ENCODE results near the gene PIH1D1.

Gene PIH1D1

DNA sequence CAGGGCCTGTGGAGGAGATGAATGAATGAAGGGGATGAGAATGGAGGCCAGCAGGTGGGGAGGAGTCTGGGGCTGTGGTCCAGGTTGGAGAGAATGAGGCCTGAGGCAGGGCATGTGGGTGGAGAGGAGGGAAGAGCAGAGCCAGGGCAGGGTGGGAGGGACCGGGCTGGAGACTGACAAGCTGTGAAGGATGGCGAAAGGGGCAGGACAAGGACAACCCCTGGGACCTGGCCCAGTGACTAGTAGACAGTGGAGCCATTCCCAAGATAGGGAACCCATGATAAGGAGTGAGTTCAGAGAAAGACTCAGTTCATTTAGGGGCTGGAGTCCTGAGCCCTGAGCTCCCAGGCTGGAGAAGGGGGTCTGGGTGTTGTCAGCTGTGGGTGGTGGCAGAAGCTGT lies 31.4 kb downstream of the PIH1D1 start:
- FAIRE-seq: no peak
- no peak for DNase-seq (ENCODE audit: low spot score)

DNA sequence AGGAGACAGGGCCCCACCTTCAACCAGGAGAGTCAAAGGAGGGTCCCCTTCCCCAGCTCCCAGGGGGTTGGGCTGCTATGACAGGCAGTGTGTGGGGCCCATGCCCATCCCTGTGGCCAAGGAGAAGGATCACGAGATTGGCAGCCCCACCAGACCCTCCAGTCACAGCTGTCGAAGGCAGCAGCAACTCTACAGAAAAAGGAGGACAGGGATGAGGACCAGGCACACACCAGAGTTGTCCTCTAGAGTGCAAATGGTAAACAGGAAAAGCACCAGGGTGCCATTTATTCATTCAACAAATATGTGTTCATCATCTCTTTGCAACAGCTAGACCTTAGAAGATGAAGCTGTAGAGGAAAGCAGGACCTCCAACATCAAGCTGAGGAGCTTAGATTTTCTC lies 32.4 kb downstream of the PIH1D1 start:
- DNase-seq (ENCODE audit: low spot score) (no peak), FAIRE-seq (no peak)

DNA sequence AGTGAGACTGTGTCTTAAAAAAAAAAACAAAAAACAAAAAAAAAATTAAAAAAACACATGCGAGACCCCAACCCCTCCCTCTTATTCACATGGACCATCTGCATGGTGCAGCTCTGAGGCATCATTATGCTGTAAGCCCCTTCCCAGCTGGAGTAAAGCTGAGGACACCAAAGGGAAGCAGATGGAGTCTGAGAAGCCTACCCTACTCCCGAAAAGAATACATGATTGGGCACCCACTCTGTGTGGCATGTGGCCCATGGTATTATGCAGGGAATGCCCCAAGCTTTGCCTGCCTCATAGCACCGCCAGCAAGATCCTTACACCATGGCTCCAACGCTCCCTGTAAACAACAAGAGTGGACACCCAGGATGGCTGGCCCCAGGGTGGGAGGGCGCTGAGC lies 33.1 kb downstream of the PIH1D1 start:
- DNase-seq (ENCODE audit: low spot score) (no peak), FAIRE-seq (no peak)

DNA sequence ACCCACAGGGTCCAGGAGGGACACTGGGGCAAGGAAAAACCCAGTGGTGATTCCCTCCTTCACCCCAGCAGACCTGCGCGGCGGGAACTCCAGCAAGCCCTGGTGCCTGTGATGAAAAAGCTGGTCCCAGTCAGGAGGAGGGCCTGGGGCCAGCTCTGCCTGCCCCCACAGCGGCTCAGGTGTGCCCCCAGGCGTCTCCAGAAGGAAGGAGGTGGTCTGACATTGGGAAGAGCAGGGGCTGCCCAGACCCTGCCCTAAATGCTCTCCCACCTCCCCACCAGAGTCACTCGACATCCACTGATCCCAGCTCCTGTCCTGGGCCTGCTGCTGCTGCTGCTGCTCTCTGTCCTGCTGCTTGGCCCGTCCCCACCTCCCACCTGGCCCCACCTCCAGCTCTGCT lies 34.5 kb downstream of the PIH1D1 start:
- DNase-seq (ENCODE audit: low spot score) (no peak), FAIRE-seq (no peak)

DNA sequence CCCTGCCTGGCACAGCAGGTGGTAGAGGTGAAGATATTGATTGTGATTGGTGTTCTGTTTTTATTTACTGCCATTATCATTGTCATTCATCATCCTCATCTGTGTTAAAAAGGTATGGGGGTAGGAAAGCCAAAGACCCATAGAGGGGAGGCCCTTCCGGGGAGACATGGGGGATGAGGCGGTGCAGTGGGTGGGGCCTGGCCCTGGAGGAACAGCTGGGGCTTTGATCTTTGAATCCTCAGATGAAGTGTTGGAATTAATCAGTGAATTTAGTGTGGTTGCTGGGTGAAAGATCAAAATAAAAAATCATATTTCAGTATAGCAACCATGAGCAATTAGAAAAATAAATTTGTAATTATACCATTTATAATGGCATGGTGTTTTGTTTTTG lies 35.8 kb downstream of the PIH1D1 start:
- no peak for DNase-seq (ENCODE audit: low spot score)
- FAIRE-seq: no peak

DNA sequence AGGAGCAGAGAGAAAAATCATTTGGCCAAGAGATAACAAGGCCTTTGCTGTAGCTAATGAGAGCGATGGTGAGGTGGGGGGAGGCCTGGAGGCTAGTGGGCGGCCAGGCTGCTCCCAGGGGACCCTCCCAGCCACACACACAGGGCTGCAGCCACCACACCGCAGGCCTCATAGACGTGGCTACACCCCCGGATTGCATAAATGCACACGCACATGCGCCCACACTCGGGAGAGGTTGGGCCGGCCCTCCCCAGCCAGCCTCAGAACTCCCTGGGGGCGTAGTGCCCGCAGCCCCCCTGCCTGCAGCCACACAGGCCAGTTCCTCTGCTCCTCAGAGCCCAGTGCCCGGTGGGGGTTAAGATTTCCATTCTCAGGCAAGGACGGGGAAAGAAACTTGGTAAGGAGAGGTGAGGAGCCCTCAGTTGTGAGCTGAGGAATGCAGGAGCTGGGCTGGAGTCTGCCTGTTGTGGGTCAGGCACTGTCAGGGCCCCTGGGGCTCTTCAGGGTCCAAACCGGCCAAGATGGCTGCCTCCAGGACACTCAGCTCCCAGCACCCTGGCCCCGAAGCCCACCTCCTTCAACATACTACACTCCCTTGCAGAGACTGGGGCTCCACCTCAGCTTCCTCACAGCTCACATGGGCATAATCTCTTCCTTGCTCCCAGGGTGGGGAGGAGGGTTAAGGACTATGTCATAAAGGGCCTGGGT lies 36.4 kb downstream of the PIH1D1 start:
- DNase-seq (ENCODE audit: low spot score): no peak
- no peak for FAIRE-seq

DNA sequence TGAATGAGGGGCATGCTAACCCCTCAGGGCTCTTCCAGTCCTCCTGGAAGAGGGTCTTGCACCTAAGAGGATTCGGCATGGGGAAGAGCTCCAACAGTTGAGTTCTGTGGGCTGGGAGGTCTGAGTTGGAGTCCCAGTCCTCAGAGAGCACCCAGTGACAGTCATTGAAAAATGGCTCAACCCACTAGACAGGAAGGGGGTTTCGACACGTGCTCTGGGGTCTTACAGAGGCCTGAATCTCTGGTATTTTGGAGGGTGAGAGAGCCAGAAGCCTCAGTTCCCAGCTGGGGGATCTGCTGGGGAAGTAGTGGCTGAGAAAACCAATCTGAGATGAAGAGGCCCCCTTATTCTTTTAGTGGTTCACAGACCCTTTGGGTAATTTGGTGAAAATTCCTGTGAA lies 37.4 kb downstream of the PIH1D1 start:
- DNase-seq (ENCODE audit: low spot score) (no peak), FAIRE-seq (no peak)

DNA sequence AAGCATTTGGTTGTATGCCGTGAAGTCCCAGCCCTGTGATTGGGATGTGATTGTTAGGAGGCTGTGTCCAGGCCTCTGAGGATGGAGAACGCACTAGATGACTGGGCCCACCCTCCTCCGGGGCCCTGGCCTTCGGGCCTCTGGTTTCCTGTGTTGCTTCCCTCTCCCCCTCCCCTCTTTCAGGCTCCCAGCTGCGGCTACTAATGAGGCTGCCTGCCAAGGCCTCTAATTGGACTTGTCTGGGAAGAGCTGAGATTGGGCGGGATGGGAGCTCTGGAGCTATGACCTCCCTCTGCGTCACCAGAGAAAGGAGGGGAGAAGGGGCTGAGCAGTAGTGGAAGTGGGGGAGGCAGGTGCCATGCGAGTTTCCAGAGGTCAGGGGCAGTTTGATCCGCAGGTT lies 38.3 kb downstream of the PIH1D1 start:
- DNase-seq (ENCODE audit: low spot score) (no peak), FAIRE-seq (no peak)

DNA sequence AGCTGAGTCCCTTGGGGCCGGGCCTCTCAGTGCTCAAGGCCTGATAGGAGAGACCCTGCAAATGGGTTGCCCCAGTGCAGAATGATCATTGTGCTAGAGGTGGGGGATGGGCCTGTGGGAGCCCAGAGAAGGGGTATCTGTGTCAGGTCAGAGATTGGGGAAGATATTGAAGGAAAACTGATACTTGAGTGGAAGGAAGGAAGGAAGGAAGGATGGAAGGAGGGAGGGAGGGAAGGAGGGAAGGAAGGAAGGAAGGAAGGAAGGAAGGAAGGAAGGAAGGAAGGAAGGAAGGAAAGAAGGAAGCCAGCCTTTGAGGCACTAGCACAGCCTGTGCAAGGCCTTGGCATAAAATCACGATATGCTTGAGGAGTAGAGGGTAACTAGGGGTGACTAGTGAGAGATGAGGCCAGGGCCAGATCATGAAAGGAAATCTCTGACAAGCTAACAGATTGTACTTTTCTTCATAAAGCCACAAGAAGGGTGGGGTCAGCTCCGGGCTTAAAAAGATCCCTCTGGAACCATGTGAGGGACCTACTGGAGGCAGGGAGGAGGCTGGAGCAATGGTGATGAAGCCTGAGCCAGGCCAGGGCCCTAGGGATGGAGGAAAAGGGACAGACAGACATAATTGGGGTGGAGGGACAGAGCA lies 39.8 kb downstream of the PIH1D1 start:
- DNase-seq (ENCODE audit: low spot score): no peak
- FAIRE-seq: no peak

DNA sequence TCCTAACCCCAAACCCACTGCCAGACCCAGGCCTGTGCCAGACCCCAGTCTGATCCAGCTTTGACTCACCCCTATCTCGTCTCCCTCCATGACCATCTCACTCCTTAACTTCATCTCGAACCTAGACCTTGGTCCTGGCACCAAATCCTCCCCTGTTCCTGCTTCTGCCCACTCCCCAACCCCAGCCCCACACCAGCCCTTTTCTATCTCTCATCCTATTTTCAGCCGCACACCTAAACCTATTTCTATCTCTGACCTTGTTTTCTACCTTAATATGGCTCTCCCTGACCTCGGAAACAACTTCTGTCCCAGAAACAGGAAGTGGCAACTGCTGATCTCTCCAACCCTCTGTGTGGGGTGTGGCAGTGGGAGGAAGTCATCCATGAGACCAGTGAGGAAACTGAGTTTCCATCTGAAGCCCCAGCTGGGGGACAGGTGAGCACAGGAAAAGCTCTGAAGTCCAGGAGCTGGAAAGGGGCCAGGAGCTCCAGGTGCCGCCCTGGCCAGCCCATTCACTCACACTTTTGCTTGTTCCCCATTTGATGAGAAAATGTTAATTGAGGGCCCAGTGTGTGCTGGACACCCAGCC lies 42.1 kb downstream of the PIH1D1 start:
- FAIRE-seq (no peak), DNase-seq (ENCODE audit: low spot score) (no peak)

DNA sequence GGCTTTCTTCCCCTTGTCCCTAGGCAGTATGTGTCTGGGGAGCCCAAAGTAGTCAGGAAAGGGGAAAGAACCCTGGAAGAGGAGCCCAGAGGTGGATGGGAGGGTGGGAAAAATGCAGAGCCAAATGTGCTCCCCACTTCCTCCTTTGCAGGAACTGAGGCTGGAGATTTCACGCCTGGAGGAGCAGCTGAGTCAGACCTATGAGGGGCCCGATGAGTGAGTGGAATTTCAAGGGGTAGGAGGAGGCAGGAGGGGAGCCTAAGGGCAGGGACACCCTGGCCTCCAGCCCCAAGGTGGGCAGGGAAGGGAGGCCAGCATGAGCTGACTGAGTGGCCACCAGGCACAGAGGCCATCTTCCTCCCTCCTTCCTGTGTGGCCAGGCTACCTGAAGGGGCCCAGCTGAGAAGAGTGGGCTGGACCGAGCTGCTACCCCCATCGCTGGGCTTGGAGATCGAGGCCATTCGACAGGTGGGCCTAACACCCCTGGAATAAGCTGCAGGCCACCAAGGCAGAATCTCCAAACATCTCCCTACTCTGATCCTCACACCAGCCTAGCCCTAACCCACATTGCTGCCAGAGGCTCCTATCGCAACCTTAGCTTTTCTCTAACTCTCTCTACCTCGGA lies 42.7 kb downstream of the PIH1D1 start:
- FAIRE-seq (no peak), DNase-seq (ENCODE audit: low spot score) (no peak)

DNA sequence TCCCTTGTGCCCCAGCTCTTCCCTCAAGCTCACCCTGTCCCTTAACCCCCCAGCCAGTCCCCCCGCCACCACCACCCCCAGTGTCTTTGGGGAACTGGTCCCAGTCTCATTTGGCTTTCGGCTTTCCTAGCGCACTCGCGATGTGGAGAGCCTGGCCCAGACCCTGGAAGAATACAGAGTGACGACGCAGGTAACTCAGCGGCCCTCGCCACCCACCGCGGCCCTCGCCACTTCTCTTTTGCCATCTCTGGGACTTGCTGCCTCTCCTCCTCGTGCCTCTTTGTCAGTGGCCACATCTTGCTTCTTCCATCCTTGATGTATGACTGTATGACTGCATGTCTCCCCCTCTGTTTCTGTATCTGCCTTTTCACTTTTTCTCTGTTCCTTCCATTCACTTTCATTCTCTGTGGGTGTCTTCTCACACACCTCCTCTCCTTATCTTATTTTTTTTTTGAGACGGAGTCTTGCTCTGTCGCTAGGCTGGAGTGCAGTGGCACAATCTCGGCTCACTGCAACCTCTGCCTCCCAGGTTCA lies 44.1 kb downstream of the PIH1D1 start:
- no peak for FAIRE-seq
- DNase-seq (ENCODE audit: low spot score): no peak

DNA sequence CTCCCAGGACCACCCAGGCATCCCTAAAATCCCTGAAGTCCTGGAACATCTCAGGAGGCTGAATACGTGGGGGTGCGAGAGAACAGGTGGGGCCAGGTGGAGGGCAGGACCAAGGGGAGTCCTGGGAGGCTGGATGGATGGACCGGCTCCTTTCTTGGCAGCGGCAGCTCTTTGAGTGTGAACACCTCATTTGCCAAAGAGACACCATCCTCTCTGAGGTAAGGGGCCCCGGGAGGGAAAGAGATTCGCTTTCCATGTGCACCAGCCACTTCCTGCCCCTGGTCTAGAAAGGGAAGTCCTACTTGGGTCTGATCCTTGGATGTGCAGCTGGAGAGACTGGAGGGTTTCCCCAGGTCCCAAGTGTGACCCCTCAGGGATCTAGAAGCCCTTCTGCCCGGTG lies 44.5 kb downstream of the PIH1D1 start:
- no peak for FAIRE-seq
- no peak for DNase-seq (ENCODE audit: low spot score)

DNA sequence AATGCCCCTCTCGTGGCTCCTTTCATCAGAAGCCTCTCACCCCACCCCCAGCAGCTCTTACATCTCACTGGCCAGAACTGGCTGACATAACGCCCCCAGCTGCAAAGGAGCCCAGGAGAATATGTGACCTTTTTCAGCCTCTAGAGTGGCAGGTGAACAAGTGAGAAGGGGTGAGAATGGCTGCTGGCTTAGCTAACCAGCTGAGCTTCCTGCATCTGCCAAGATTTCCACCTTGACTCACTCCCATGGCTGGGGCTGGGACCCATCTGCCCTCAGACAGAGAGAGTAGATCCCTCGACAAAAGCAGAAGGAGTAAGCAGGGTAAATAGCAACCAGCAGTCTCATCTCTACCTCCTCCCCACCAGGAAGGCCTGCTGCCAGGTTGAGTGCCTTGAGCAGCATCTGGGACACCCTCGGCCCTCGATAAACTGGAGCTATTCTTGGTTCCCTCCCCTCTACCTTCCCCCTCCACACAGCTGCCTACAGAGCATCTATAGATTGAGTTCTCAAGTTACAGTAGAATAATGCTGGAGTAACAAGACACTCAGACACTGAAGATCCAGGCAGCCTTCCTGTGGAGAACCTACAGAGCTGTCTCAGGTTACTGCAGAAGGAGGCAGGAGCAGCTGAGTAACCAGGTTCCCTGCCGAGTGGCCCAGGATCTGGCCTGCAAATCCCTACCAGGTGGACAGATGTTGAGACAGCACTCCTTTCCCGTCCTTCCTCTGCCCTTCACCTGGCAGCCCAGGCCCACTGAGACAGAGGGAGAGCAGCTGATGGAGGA lies 48.0 kb downstream of the PIH1D1 start:
- DNase-seq (ENCODE audit: low spot score): no peak
- FAIRE-seq: no peak

DNA sequence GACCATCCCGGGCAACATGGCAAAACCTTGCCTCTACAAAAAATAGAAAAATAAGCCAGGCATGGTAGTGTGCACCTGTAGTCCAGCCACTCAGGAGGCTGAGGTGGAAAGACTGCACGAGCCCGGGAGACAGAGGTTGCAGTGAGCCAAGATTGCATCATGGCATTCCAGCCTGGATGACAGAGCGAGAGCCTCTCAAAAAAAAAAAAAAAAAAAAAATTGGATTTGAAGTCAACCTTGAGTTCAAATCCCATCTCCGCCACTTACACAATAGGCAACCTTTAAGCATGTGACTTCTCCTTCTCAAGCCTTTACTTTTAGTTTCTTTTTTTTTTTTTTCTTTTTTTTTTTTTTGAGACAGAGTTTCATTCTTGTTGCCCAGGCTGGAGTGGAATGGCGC lies 51.6 kb downstream of the PIH1D1 start:
- DNase-seq (ENCODE audit: low spot score): no peak

DNA sequence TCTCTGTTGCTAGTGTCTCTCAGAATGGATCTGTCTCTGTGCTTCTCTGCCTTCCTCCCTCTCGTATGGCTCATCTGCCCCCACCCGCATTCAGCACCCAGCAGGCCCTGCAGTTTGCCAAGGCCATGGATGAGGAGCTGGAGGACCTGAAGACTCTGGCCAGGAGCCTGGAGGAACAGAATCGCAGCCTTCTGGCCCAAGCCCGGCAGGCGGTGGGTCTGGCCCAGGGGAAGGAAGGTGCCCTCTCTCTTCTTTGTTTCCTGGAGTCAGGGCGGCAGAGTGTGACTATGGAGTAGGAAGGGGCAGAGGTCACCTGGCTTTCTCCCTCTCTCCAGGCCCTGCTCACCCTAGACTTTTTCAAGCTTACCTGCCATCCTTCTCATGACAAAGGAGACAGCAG lies 52.7 kb downstream of the PIH1D1 start:
- DNase-seq (ENCODE audit: low spot score) (no peak), FAIRE-seq (no peak)

More for the DNA sequence above, 51.6 kb downstream of the PIH1D1 start:
- FAIRE-seq: no peak

DNA sequence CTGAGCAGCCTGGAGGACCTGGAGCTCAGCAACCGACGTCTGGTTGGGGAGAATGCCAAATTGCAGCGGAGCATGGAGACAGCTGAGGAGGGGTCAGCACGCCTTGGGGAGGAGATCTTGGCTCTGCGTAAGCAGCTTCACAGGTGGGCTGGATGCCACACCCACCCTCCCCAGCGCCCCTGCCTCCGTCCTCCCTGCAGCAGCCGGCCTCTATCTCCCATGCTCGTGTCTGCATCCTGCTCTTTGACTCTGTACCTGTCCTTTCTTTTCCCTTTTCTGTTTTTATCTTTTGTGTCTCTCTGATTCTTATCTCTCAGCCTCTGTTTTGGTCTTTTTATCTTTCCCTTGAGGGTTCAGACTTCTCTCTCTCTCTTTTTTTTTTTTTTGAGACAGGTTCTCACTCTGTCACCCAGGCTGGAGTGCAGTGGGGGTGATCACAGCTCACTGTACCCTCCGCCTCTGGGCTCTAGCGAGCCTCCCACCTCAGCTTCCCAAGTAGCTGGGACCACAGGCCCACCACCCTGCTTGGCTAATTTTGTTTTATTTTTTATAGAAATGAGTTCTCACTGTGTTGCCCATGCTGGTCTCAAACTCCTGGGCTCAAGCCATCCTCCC lies 53.5 kb downstream of the PIH1D1 start:
- no peak for DNase-seq (ENCODE audit: low spot score)
- FAIRE-seq: no peak

DNA sequence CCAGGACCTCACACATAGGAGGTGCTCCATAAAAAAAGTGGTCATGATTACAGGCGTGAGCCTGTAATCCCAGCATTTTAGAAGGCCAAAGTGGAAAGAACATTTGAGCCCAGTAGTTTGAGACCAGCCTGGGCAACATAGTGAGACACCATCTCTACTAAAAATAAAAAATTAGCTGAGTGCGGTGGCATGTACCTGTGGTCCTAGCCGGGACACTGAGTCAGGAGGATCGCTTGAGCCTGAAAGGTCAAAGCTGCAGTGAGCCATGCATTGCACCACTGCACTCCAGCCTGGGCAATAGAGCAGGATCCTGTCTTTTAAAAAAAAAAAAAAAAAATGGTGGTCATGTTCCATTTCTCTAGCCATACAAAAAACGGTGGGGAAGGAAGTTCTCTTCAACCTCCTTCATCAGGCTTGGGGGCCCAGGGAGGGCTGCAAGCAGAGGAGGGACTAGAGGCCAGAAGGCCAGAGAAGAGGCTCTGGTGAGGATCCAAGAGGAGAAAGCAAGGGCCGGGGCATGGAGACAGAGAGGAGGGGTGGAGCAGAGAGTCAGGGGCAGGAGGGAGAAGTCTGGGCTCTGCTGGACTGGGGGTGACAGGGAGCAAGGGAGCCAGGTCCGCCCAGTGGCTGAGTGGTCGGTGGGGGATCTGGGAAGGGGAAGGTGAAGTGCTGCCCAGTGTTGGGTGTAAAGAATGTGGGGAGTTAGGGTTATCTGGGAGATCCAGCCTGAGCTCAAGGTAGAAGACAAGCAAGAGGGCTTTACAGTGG lies 54.7 kb downstream of the PIH1D1 start:
- no peak for DNase-seq (ENCODE audit: low spot score)
- no peak for FAIRE-seq
